ENCODE data around the gene APIP.

APIP gene

GRCh38 chr11:34886609-34887008 is 29.6 kb downstream of the APIP start:
- no peak overlapping the region for H3K4me3 ChIP-seq (ENCODE audit: low read depth, low read length)
- no peak for TF ChIP-seq CTCF (IDR thresholded peaks at IDR 0.05; ENCODE audit: borderline replicate concordance, insufficient read depth, low read depth, low read length)

DNA sequence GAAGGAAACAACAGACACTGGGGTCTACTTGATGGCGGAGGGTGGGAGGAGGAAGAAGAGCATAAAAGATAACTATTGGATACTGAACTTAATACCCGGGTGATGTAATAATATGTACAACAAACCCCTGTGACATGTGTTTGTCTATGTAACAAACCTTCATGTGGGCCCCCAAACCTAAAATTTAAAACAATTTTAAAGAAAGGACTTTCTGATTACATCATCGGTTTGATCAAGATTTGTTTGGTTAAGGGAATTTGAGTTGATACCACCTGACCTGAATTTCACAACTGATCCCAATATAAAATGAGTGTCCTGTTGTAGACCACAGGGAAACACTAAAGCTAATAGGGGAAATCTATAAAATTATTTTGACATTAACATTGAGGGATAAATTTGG is 34.3 kb downstream of the APIP start:
- TF ChIP-seq CTCF (IDR thresholded peaks at IDR 0.05; ENCODE audit: borderline replicate concordance, insufficient read depth, low read depth, low read length) = no peak
- H3K4me3 ChIP-seq (ENCODE audit: low read depth, low read length) = no peak overlapping the region

DNA sequence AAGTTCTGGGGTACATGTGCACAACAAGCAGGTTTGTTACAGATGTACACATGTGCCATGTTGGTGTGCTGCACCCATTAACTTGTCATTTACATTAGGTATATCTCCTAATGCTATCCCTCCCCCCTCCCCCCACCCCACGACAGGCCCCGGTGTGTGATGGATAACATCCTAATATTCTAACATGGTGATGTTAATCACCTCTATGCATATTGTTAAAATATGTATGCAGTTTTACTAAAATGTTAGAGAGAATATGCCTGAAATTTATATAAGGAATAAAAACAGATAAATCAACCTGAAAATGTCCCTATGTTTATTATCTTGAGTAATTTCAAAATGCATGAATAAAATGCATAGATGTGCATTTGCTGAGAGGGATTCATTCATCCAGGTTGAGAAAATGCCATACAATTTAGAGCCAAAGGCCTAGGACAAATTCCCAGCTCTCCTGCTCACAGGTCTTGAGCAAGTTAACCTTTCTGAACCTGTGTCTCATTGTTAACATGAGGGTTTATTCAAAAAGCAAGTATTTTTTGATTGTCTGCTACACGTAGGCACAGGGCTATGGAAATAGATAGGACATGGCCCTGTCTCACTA is 38.7 kb downstream of the APIP start:
- TF ChIP-seq CTCF (IDR thresholded peaks at IDR 0.05; ENCODE audit: borderline replicate concordance, insufficient read depth, low read depth, low read length) = no peak
- H3K4me3 ChIP-seq (ENCODE audit: low read depth, low read length) = no peak overlapping the region

DNA sequence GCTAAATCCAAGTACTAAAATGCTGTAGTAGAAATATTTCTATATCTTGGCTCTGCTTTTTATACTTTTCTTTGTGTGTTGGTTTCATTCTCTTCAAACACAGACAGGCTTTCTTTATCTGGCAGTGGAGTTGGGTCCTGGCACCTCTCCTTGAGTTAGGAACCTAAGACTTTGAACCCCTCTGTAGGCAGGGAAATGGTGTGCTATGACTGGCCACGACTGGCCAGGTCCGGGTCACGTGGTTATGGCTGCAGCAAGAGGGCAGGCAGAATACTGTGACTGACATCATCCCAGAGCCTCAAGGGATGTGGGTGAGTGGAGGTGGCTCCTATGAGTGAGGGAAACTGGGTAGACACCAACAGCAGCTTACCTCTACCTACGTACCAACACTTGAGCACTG is 42.0 kb downstream of the APIP start:
- no peak overlapping the region for H3K4me3 ChIP-seq (ENCODE audit: low read depth, low read length)
- no peak for TF ChIP-seq CTCF (IDR thresholded peaks at IDR 0.05; ENCODE audit: borderline replicate concordance, insufficient read depth, low read depth, low read length)

DNA sequence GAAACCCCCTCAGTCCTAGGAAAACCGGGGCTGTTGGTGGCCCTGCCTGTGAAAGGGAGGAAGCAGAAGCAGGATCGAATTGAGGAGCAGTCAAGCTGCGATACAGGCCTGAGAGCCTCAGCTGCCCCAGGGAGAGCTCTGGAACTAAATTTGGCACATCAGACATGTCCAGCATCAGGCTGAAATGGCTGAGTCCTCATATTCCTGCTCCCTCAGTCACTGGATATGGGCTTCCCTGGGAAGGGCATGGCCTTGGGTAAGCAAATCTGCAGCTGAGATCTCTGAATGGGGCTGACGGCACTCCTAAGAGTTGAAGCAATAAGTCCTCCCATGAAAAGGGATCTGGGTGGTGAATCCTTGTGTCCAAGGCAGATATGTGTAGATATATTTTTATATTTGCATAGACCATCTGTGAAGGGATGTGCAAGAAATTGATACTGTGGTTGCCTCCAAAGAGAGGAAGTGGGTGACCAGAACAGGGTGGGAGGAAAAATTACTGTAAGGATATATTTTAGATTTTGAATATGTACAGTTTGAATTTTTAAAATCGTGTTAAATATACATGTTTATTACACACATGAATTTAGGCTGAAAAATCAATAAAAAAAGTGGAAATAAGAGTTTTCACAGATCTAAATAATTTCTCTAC is 45.5 kb downstream of the APIP start:
- no peak overlapping the region for H3K4me3 ChIP-seq (ENCODE audit: low read depth, low read length)
- no peak for TF ChIP-seq CTCF (IDR thresholded peaks at IDR 0.05; ENCODE audit: borderline replicate concordance, insufficient read depth, low read depth, low read length)

DNA sequence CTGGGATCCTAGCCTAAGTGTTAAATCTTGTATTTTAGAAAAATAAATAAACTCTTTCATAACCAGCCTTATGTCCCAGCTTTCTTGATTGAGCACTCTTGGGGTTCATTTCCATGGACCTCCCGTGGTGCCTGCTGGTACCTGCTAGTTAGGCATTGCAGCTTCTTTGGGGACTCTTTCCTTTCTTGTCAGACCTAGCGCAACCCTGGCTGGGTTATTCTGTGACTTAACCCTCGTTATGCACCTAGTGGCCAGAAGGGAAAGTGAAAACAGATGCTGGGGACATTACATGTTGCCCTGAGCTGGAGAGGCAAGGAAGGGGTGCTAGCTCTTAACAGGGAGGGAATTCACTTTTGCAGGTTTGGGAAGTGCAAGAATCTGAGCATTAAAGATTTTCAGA is 46.8 kb downstream of the APIP start:
- no peak overlapping the region for H3K4me3 ChIP-seq (ENCODE audit: low read depth, low read length)
- peak; percentile 22; the same call in 1 of the 2 replicates for TF ChIP-seq CTCF (IDR thresholded peaks at IDR 0.05; ENCODE audit: borderline replicate concordance, insufficient read depth, low read depth, low read length)

- TF ChIP-seq CTCF (IDR thresholded peaks at IDR 0.05; ENCODE audit: borderline replicate concordance, insufficient read depth, low read depth, low read length) = no peak
- H3K4me3 ChIP-seq (ENCODE audit: low read depth, low read length) = no peak overlapping the region
Measured at GRCh38 chr11:34866375-34866774, 49.8 kb downstream of the APIP start.

Data from GM12875 (cell line).